VCaP (cell line): ENCODE data around the gene TMEM101.

Experiments used
- H3K27ac ChIP-seq: fragments of 450-650 bp; 2 replicates; pipeline ENCODE4 v1.5.1; 2017
- TF ChIP-seq, protein P1 (sequence below): fragments of 450-650 bp; conservative IDR thresholded peaks from 2 replicates; pipeline ENCODE4 v1.5.1; 2017; ENCODE audit warnings: mild to moderate bottlenecking, moderate library complexity

TMEM101 gene

DNA sequence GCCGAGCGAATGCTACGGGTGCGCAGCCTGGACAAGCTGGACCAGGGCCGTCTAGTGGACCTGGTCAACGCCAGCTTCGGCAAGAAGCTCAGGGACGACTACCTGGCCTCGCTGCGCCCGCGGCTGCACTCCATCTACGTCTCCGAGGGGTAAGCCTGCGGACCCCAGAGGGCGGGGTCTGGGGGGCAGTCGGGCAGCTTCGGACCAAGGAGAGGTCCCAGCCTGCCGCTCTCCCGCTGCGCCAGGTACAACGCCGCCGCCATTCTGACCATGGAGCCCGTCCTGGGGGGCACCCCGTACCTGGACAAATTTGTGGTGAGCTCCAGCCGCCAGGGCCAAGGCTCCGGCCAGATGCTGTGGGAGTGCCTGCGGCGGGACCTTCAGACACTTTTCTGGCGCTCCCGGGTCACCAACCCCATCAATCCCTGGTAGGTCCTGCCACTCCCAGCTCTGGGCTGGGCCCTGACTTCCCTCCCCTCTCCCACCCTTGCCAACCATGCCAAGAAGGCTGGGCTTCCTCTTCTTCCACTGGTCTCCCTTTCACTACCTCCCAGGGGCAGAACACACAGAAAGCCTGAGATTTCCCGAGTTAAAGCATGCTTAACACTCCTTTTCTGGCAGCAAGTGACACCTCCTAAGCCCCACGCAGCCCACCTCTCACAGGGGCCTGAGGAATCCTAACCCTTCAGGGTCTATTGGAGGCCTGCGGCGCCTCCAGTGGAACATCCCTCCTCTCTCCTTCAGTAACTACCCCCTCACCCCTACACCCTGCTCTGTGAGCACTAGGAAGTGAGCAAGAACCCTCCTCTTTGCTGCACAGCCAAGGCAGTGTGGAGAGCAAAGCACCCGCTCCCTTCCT, 7.2 kb downstream of the TMEM101 start:
- TF ChIP-seq, protein P1, sequence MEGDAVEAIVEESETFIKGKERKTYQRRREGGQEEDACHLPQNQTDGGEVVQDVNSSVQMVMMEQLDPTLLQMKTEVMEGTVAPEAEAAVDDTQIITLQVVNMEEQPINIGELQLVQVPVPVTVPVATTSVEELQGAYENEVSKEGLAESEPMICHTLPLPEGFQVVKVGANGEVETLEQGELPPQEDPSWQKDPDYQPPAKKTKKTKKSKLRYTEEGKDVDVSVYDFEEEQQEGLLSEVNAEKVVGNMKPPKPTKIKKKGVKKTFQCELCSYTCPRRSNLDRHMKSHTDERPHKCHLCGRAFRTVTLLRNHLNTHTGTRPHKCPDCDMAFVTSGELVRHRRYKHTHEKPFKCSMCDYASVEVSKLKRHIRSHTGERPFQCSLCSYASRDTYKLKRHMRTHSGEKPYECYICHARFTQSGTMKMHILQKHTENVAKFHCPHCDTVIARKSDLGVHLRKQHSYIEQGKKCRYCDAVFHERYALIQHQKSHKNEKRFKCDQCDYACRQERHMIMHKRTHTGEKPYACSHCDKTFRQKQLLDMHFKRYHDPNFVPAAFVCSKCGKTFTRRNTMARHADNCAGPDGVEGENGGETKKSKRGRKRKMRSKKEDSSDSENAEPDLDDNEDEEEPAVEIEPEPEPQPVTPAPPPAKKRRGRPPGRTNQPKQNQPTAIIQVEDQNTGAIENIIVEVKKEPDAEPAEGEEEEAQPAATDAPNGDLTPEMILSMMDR = peak; percentile 31
- peak overlapping the region; percentile 82 for H3K27ac ChIP-seq

DNA sequence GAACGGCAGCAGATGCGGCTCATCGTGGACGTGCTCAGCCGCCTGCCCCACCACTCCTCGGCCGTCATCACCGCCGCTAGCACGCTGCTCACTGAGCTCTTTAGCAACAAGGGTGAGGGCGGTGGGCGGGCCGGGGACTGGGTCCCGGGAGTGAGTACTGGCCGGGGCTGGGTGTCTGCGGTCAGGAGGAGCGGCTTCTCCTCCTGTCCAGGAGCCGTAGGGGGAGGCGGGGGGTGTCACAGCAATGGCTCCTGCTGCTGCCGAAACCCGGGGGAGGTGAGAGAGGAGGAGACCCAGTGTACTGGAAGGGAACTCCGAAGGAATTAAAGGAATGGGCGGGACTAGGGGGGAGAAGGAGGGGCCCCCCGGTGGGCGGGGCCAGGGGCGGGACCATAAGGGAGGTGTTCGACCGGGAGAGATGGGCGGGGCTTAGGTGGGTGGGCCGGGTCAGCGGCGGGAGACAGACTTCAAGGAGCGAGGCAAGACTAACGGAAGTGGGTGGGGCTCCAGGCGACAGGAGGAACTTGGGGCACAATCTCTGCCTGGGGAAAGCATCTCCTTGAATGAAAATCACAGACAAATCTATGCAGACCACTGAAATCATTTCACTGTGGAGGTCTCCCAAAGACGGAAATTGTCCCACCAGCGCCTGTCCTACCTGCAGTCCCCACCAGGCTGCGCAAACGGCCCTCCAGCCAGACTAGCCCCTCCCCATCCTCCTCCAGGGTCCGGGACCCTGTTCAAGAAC, 8.0 kb downstream of the TMEM101 start:
- TF ChIP-seq, protein P1 = peak; percentile 69
- H3K27ac ChIP-seq = peak overlapping the region; percentile 82

DNA sequence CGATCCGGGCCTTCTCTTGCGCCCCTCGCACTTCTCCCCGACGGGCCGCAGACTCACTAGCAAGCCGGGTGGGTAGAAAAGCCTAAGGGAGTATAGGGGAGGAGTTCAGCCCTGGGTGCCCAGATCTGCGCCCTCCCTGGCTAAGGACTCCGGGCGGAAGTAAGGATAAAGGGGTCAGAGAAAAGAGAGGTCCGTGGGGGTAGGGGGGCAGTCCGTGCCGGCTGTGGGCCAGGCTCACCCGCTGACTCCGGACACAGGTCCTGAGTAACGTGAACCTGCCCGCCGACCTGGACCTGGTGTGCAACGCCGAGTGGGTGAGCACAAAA, 8.5 kb downstream of the TMEM101 start:
- peak overlapping the region; percentile 82 for H3K27ac ChIP-seq

DNA sequence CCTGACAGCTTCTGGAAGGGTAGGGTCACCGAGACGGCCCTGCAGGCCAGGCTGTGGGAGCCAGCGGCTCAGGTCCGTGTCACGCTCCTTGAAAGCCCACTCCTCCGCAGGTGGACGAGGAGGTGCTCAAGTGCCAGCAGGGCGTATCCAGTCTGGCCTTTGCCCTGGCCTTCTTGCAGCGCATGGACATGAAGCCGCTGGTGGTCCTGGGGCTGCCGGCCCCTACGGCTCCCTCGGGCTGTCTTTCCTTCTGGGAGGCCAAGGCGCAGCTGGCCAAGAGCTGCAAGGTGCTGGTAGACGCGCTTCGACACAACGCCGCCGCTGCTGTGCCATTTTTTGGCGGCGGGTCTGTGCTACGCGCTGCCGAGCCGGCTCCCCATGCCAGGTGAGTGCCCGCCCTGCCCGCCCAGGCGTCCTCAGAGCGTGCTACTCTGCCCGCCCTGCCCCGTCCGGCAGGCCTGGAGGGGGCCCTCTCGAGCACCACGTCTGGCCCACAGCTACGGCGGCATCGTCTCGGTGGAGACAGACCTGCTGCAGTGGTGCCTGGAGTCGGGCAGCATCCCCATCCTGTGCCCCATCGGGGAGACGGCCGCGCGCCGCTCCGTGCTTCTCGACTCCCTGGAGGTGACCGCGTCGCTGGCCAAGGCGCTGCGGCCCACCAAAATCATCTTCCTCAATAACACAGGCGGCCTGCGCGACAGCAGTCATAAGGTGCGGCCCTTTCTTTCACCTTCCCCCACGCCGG, 9.1 kb downstream of the TMEM101 start:
- H3K27ac ChIP-seq = peak overlapping the region; percentile 82
- TF ChIP-seq, protein P1 = peak; percentile 66

More for the DNA sequence above, 8.5 kb downstream of the TMEM101 start:
- TF ChIP-seq, protein P1 = no peak

DNA sequence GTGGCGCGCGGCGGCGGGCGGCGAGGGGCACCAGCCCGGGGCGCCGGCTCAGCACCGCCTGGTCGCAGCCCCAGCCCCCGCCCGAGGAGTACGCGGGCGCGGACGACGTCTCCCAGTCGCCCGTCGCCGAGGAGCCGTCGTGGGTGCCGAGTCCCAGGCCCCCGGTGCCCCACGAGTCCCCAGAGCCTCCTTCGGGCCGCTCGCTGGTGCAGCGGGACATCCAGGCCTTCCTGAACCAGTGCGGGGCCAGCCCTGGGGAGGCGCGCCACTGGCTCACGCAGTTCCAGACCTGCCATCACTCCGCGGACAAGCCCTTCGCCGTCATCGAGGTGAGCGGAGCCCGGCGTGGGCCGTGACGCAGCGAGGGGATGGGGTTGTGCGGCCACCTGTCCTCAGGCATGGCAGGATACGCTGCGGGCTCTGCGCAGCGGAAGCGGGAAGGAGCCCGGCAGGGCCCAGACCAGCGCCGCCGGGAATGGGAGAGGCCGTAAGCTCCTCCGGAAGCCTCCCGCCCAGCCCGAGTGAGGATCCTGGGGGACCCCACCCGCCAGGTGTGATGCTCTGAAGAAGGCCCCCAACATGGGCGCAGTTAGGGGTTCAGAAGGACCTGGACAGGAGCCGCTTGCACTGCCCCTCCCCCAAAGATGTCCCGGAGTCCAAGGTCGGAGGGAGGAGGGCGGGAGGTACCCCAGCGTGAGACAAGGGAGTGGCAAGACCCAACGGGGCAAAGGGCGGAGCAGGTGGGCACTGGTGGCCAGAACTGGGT, 9.8 kb downstream of the TMEM101 start:
- TF ChIP-seq, protein P1 = no peak

DNA sequence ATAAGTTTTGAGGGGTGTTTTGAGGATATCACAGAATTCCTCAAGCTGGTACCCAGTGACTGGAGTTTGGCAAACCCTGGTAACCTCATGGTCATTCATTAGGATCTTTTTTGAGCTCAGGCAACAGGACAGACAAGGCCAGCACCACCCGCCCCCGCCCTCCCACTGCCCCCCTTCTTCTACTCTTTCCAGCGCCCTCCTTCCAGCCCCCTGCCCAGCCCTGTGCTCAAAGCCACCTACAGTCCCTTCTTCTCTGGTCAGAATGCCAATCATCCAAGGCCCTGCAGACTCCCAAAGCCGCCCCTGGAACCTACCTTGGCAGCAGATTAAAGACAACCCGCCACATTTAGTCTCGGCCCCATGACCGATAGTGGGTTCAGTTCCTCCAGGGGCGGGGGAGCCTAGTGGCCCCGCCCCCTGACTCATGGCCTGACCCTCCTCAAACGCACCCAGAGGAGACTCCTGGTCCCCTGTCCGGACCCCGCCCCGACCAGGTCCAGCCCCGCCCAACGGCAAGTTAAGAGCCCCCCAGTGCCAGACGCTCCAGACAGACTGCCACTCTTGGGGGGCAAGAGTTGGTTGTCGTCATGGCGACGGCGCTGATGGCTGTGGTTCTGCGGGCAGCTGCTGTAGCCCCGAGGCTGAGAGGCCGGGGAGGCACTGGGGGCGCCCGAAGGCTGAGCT, 10.5 kb downstream of the TMEM101 start, which contains the start of gene NAGS:
TSS of gene NAGS (plus strand) at position 546 of the 684 bp plus-strand sequence. CDS start at position 588, 42 bp downstream.
- H3K27ac ChIP-seq = peak within 1 kb of the TSS; percentile 82; the same call in 1 of the 2 replicates
- TF ChIP-seq, protein P1 = no peak

More for the DNA sequence above, 9.8 kb downstream of the TMEM101 start:
- H3K27ac ChIP-seq = peak overlapping the region; percentile 82; the same call in 1 of the 2 replicates
